ENCODE data around the gene DGKQ.
"Not testable (repeated sequence)": the region's sequence is repeated elsewhere in the genome, so short reads cannot be mapped to it uniquely, and the experiment has no call there.

Gene DGKQ

DNA sequence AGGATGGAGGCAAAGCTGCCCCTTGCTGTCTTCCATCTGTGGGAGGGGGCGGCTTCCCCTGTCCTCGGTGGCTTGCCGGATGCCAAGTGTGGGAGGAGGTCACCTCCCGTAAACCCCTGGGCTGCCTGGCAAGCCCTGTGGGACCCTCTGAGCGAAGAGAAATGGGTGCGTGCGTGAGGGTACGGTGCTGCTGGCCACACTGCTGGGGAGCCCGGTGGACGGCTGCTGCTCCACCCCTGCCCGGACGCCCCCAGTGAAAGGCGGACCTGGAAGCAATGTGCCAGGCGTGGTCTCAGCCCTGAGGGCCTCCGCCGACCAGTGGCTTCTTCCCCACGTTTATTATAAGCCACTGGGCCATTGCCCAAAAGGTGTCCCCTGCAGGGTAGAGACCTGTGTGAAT, 8.9 kb upstream of the DGKQ start:
- no peak for DNase-seq (ENCODE audit: low read depth, low spot score)

DNA sequence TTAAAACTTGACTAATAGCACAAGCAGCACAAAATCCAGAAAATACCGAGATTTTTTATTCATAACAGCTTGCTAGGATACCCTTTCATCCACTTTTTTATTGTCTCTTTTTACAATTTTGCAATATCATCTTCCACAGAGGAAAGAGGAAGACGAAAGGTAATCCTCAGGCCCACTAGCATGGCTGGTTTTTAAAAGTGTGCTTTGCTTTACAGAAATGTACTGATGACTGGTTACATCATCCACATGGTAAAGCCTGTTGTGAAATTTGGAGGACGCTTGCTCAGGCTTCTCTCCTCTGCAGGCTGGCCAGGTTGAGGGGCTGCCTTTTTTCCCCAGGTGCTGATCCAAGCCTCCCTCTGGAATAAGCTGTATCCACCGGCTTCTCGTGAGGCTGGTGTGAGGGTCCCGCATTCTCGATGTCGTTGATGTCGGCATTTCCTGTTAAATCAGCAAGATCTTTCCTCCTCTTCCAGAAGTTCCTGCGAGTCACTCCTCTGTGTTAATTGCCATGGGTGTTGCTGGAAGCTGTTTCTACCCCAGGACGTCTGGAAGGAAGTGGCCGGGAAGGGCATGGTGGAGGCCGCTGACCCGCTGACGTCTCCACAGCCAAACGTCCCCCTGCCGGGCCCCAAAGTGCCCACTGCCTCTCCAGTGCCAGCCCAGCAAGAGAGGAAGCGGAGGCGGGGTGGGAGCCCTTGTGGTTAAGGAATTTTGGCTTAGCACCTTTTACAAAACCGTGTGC, 5.8 kb upstream of the DGKQ start:
- DNase-seq (ENCODE audit: low read depth, low spot score), result no peak

- not testable (repeated sequence) for DNase-seq (ENCODE audit: low read depth, low spot score)
Measured at GRCh38 chr4:976016-976415, 2.6 kb upstream of the DGKQ start.

- no peak for DNase-seq (ENCODE audit: low read depth, low spot score)
Measured at GRCh38 chr4:974668-975067, 1.3 kb upstream of the DGKQ start.

GRCh38 chr4:972651-973424, 531 bp downstream of the DGKQ start:
- no peak for DNase-seq (ENCODE audit: low read depth, low spot score)

- DNase-seq (ENCODE audit: low read depth, low spot score), result no peak
Measured at GRCh38 chr4:971666-972500, 1.5 kb downstream of the DGKQ start.

GRCh38 chr4:970854-971520, 2.4 kb downstream of the DGKQ start:
- DNase-seq (ENCODE audit: low read depth, low spot score), result no peak

DNA sequence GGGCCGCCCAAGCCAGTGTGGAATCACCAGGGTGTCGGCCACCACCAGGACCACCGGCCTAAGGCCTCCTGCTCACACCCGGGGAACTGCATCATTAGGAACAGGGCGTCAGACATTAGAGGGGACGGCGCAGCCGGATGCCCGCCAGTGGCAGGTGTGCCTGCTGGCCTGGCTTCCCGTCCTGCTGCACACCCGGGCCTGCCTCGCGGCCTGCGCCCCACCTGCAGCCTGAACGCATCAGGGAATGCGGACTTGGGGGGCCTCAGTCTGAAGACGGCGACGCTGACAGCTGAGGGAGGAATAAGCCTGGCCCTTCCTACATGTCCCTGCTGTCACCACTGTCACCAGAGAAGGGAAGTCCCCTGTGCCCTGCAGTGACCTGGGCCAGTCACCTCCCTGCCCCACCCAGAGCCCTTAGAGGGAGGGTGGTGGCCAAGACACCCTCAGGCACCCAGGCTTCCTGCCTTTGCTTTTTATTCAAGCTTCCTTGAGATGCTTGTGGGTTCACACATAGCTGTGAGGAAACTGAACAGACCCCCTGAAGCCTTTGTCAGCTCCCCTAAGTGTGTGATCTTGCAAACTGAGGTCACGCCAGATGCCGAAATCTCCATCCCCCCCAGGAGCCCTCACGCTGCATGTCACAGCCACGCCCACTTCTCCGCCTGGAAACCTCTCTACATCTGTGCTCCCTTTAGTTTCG, 3.2 kb downstream of the DGKQ start:
- DNase-seq (ENCODE audit: low read depth, low spot score), result no peak

DNA sequence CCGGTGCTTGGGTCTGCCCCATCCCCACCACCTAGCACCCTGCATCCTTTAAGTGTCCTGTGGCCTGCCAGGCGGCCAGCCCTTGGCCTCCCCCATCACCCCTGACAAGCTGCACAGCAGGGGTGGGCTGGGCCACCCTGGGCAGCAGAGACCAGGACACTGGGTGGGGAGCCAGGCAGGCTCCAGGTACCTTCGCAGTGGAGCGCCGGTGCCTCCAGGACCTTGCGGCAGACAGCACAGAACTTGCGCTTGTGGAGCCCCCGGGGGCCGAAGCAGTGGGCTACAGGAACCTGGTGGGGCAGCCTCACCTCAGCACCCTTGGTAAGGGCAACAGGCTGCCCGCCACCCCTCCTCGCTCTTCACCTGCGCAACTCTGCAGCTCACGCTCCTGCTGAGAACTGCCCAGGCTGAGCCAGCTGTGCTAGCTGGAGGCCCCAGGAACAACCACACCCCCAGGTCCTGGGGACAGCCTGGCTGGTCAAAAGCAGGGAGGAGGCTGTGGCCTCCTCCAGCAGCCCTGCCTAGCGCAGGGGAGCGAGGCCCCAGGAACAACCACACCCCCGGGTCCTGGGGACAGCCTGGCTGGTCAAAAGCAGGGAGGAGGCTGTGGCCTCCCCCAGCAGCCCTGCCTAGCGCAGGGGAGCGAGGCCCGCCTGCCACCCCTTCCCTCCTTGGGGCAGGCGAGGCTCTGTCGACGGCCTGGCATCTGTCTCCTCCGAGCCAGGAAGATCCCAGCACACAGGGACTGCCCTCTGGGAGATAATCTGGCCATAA, 4.6 kb downstream of the DGKQ start:
- DNase-seq (ENCODE audit: low read depth, low spot score), result no peak

DNA sequence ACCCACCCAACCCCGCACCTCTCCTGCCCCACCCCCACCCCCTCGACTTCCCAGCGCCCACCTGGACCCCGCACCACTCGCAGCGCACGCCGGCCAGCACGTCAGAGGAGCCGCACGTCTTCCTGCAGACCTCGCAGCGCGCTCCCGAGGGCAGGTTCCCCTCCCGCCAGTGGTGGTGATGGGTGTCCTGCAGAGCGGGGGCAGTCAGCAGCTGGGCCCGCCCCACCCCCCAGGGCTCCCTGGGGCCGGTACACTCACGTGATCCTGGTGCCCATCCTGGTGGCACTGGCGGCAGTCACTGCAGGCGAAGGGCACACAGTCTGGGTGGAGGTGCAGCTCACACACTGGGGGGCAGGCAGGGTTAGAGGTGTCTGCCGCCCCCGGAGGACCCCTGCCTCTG, 5.1 kb downstream of the DGKQ start:
- DNase-seq (ENCODE audit: low read depth, low spot score), result no peak

DNA sequence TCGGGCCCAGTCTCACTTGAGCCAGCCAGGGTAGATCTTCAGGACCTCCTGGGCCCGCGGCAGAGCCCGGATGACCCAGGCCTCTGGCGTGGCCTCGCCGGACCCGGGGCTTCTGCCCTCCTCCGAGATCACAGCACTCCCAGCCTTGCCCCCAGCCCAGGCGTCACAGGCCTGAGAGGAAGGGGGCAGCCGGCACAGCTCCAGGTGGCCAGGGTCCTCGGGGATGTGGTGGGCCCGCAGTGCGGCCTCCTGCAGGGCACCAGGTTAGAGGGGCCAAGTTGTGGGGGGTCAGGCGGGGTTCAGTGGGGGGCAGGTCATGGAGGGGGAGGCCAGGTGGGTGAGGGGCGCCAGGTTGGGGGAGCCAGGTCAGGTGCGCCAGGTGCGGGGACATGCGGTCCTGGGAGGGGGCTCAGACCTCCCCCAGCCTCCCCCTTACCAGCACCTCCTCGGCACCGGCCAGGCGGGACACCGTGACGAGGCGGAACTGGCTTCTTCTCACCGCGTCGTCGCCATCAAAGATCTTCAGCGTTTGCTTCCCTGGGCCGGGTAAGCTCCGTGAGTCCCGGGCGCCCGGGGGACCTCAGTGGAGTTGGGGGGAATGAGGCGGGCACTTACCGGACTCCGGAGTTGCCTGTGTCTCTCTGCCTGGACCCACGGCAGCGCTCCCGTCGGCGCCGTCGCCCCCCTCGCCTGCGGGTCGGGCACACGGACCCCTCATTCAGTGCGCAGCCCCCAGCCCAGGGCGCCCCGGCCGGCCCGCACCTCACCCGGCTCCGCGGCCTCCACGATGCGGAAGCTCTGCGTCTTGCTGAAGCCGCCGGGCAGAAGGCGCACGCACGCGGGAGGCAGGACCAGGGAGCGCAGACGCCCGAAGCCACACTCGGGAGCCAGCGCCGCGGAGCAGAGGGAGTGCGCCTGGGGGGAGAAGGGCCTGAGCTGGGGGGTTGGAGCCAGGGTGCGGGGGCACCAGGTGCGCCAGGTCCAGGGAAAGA, 6.0 kb downstream of the DGKQ start:
- no peak for DNase-seq (ENCODE audit: low read depth, low spot score)

DNA sequence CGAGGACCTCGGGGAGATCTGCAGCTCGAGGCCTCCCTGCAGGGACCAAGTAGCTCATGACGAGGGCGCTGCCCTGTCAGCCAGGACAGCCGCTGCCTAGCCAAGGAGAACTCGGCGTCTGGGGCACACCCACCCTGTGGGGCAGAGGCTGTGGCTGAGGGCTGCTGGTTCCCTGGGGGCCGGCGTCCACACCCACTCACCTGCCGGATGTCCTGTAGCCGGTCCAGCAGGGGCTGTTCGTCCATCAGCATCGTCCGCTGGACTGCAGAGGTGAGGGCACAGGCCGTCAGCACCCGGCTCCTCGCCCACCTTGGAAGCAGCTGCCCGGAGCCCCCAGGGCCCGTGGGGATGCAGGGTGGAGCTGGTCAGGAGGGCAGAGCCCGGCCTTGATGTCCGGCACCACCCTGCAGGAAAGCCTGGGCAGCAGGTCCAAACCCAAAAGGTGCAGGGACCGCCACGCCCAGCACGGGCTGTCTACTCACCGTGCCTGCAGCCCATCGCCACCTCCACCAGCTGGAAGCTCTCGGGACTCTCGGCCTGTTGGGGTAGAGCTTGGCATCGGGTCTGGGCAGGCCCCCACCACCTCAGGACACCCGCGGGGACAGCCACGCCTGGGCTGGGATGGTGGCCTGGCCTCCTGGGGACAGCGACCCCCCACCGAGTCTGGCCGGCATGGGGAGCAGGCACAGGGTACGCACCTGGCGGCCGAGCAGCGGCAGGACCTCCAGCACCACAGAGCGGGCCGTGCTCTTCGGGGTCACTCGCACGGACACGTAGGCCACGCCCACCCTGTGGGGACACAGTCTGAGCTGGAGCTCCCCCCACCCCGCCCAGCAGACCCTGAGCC, 6.9 kb downstream of the DGKQ start:
- no peak for DNase-seq (ENCODE audit: low read depth, low spot score)

- DNase-seq (ENCODE audit: low read depth, low spot score), result no peak
Measured at GRCh38 chr4:965766-966134, 7.6 kb downstream of the DGKQ start.

- no peak for DNase-seq (ENCODE audit: low read depth, low spot score)
Measured at GRCh38 chr4:965048-965765, 8.2 kb downstream of the DGKQ start.

- no peak for DNase-seq (ENCODE audit: low read depth, low spot score)
Measured at GRCh38 chr4:964346-965025, 8.9 kb downstream of the DGKQ start.

GRCh38 chr4:963276-964225, 9.8 kb downstream of the DGKQ start:
- no peak for DNase-seq (ENCODE audit: low read depth, low spot score)

Data from brain pericyte (primary cell).